WERI-Rb-1 (cell line): ENCODE data around the gene XIAP.
A peak's percentile ranks its signal among the peaks of the same experiment; 100 is the strongest.
"Not testable (repeated sequence)": the region's sequence is repeated elsewhere in the genome, so short reads cannot be mapped to it uniquely, and the experiment has no call there.

Source experiments
- DNase-seq: peaks from one replicate; pipeline ENCODE4 v3.0.0-alpha.2; 2020
- H3K27ac ChIP-seq: fragments of 250-450 bp; sonication (Bioruptor Pico); 2 replicates; pipeline ENCODE4 v1.5.1; 2020; ENCODE audit warnings: mild to moderate bottlenecking, moderate library complexity
- H3K27me3 ChIP-seq: fragments of 250-450 bp; sonication (Bioruptor Pico); 2 replicates; pipeline ENCODE4 v1.5.1; 2021; ENCODE audit warnings: mild to moderate bottlenecking, low read depth, moderate library complexity; ENCODE audit not compliant: insufficient read depth, severe bottlenecking
- H3K36me3 ChIP-seq: fragments of 250-450 bp; sonication (Bioruptor Pico); 2 replicates; pipeline ENCODE4 v1.5.1; 2020; ENCODE audit warnings: mild to moderate bottlenecking, moderate library complexity
- H3K4me3 ChIP-seq: 2 replicates; pipeline ENCODE4 v1.5.1; 2011; ENCODE audit warnings: low read depth, mild to moderate bottlenecking, control low read depth, low read length
- H3K9me3 ChIP-seq: fragments of 250-450 bp; sonication (Bioruptor Pico); 2 replicates; pipeline ENCODE4 v1.5.1; 2021; ENCODE audit warnings: mild to moderate bottlenecking, moderate library complexity; ENCODE audit not compliant: severe bottlenecking
- TF ChIP-seq, protein P1 (sequence below): IDR thresholded peaks from 2 replicates; pipeline ENCODE4 v1.5.1; 2011; ENCODE audit warnings: low read depth, mild to moderate bottlenecking, control low read depth, inconsistent platforms, low read length

The XIAP gene

DNA sequence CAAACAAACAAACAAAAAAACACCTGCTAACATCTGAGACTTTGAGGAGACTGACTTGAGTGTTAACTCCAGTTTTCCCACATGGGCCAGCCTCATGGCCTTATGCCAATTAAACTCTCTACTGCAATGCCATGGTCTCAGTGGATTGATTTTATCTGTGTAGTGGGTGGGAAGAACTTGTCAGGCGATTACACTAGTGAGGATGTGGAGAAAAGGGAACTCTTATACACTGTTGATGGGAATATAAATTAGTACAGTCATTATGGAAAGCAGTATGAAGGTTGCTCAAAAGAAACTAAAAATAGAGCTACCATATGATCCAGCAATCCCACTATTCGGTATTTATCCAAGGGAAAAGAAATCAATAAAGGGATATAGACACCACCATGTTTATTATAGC is 12.8 kb upstream of the XIAP start:
- TF ChIP-seq, protein P1, sequence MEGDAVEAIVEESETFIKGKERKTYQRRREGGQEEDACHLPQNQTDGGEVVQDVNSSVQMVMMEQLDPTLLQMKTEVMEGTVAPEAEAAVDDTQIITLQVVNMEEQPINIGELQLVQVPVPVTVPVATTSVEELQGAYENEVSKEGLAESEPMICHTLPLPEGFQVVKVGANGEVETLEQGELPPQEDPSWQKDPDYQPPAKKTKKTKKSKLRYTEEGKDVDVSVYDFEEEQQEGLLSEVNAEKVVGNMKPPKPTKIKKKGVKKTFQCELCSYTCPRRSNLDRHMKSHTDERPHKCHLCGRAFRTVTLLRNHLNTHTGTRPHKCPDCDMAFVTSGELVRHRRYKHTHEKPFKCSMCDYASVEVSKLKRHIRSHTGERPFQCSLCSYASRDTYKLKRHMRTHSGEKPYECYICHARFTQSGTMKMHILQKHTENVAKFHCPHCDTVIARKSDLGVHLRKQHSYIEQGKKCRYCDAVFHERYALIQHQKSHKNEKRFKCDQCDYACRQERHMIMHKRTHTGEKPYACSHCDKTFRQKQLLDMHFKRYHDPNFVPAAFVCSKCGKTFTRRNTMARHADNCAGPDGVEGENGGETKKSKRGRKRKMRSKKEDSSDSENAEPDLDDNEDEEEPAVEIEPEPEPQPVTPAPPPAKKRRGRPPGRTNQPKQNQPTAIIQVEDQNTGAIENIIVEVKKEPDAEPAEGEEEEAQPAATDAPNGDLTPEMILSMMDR, result no peak
- H3K9me3 ChIP-seq, result no peaks in the 10 kb centered on the region
- no peak overlapping the region for H3K27ac ChIP-seq
- DNase-seq, result no peak
- no peaks in the 10 kb centered on the region for H3K36me3 ChIP-seq
- H3K27me3 ChIP-seq, result no peaks in the 10 kb centered on the region
- H3K4me3 ChIP-seq, result no peak overlapping the region

DNA sequence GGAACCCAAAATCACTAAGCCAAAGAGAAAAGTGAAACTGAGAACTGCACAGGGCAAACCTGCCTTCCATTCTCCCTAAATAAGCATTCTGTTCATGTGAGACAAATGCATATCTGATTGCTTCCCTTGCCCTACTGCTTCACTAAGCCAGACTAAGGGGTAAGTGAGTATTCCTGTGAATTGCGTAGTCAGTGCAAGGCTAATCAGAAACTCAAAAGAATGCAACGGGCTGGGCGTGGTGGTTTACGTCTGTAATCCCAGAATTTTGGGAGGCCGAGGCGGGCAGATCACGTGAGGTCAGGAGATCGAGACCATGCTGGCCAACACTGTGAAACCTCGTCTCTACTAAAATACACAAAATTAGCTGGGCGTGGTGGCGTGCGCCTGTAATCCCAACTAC is 10.8 kb upstream of the XIAP start:
- TF ChIP-seq, protein P1, result no peak
- Histone ChIP-seq H3K27me3 (no peaks in the 10 kb centered on the region), H3K9me3 (no peaks in the 10 kb centered on the region), H3K36me3 (no peaks in the 10 kb centered on the region), H3K27ac (no peak overlapping the region), H3K4me3 (no peak overlapping the region)
- DNase-seq, result no peak

GRCh38 chrX:123849906-123850305 is 9.9 kb upstream of the XIAP start:
- not testable (repeated sequence) for H3K9me3 ChIP-seq, H3K27me3 ChIP-seq, DNase-seq, H3K27ac ChIP-seq, H3K36me3 ChIP-seq, H3K4me3 ChIP-seq

DNA sequence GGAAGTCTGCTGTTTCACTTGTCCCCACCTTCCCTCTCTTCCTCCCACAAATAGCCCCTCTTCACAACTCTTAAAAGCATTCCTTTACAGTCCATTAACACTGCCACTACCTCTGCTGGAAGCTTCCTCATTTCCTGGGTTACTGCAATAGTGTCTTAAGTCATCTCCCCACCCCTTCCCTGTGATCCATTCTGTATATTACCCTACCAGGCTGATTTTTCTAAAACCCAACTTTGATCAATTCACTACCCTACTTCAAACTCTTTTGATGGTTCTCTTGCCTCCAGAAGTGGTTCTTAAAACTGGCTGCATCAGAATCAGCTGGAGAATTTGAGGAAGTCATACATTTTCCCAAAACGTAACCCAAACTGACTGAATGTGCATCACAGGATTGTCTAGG is 8.8 kb upstream of the XIAP start:
- no peak for DNase-seq
- Histone ChIP-seq H3K27ac (no peak overlapping the region), H3K36me3 (no peaks in the 10 kb centered on the region), H3K9me3 (no peaks in the 10 kb centered on the region), H3K27me3 (no peaks in the 10 kb centered on the region), H3K4me3 (no peak overlapping the region)
- TF ChIP-seq, protein P1, result no peak

DNA sequence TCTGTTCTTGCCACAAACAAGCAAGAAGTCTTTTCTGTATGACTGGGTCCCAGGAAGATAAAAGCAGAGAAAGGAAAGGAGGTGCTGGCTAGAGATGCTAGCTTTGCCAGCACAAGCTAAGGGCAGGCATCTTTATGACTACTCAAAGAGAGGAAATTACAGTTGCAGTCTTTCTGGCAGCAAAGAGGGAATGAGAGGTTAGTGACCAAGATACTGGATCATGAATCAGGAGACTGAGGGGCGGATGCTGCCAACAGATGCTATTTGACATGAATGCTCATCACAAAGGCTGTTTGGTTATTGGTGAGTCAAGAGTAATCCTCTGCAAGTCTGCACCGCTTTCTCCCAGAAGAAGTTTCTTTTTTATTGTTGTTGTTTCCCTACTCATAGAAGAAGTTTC is 5.5 kb upstream of the XIAP start:
- Histone ChIP-seq H3K27ac (no peak overlapping the region), H3K36me3 (no peaks in the 10 kb centered on the region), H3K9me3 (no peaks in the 10 kb centered on the region), H3K27me3 (peaks cover 3% of the 10 kb centered on the region), H3K4me3 (no peak overlapping the region)
- DNase-seq, result no peak
- TF ChIP-seq, protein P1, result no peak

GRCh38 chrX:123859409-123859845 is 426 bp upstream of the XIAP start:
- peak overlapping the region; percentile 91 for H3K27ac ChIP-seq
- no peaks in the 10 kb centered on the region for H3K9me3 ChIP-seq
- TF ChIP-seq, protein P1, result no peak
- no peak for DNase-seq
- peak overlapping the region; percentile 72 for H3K4me3 ChIP-seq
- H3K27me3 ChIP-seq, result peaks cover 3% of the 10 kb centered on the region
- no peaks in the 10 kb centered on the region for H3K36me3 ChIP-seq
